GM18499 (cell line): Measurements from ENCODE around the gene RSAD2.
"Not testable (repeated sequence)": the region's sequence is repeated elsewhere in the genome, so short reads cannot be mapped to it uniquely, and the experiment has no call there.

Experiments used
- ATAC-seq: cut with Tn5 transposase; IDR thresholded peaks from one replicate; pipeline ENCODE4 v1.9.1; 2021; ENCODE audit warnings: moderate number of reproducible peaks; ENCODE audit not compliant: insufficient read depth, unreplicated experiment

The RSAD2 gene

DNA sequence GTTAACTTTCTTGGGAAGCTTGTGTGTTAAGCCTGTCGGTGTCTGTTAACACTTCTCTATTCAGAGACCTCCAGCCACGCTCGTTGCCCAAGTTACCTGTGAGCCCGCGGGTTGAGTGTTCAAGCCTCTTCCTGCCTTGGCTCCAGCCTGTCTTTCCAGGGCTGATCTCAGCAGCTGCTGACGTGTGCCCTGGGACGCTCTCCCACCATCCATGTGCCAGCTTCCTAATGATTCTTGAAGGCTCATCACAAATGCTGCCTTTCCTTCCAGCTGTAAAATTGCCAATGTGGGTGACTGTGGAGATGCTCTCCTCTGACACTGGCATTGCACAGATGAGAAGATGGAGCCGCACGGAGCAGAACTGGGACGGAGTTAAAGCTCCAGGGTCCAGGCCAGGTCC is 45.7 kb downstream of the RSAD2 start:
- ATAC-seq = no peak

- no peak for ATAC-seq
Measured at GRCh38 chr2:6924101-6924923, 46.7 kb downstream of the RSAD2 start.

DNA sequence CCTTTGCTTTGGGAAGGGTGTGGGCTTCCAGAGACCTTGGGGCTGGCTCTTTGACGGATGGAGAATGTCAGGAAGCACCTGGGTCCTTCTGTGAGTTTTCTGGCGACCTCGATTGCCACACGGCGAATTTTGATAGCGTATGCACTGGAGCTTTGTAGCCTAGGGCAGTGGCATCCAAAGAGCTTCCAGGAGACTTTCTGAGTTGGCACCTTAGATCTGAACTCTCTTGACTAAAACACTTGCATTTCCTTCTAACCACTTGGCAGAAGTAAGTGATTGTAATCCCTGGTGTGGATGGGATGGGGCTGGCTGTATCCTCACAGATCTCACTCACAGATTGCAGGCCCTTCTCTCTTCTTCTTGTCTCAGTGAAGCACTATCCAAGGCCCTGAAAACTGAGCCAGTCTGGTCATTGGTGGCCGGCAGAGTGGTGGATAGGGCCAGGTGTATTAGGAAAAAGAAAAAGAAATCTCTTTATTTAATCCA is 47.4 kb downstream of the RSAD2 start:
- no peak for ATAC-seq

- ATAC-seq = no peak
Measured at GRCh38 chr2:6926071-6926732, 48.6 kb downstream of the RSAD2 start.

DNA sequence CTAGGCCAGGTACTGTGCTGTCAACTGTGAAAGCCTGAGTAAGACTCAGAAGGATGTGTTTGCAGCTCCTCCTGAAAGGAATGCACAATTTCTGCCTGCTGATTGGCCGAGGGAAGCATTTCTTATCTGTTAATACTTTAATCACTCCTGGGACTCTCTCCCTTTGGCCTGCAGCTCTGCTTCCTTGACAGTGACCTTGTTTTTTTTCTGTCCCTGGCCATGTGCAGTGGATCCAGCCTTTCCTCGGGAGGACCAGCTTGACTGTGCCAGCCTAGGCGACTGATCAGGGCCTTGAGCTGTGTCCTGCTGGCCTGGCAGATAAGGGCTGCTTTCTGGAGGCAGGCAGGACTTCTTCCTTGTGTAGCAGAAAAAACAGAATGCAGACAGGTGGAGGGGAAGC is 49.6 kb downstream of the RSAD2 start:
- no peak for ATAC-seq

GRCh38 chr2:6927753-6928152 is 50.2 kb downstream of the RSAD2 start:
- ATAC-seq = no peak

DNA sequence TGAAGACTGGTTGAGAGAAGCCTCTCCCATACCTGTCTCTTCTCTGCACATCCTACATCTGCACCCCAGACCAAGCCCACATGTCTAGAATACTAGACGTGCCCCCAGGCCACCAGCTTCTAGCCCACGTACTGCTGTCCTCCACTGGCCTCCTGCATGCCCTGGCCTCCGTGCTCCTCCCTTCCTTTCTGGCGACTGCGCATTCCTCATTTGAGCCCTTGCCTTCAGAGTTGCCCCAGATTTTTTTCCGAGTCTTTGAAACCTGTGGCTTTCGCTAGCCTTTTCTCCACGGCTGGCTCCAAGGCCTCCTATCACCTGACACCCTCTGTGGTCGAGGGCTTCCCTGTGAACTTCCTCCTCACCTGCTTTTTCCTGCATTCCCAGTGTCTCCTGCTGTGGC is 50.9 kb downstream of the RSAD2 start:
- no peak for ATAC-seq

- ATAC-seq = no peak
Measured at GRCh38 chr2:6929196-6929819, 51.7 kb downstream of the RSAD2 start.

- ATAC-seq = no peak
Measured at GRCh38 chr2:6930923-6931647, 53.5 kb downstream of the RSAD2 start.

GRCh38 chr2:6931753-6932152 is 54.2 kb downstream of the RSAD2 start:
- ATAC-seq = no peak

DNA sequence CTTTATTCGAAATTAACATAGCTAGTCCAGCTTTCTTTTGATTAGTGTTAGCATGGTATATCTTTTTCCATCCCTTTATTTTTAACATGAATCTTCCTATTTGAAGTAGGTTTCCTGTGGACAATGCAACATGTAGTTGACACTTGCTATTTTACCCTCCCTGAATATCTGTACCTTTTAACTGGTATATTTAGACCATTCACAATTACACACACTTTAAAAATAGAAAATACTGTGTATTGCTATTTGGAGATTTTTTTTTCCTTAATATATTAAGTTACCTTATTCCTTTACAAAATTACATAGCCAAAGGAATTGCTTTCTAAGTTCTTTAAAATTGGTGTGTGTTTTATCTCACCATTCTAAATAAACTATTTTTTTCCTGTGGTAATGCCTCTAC is 54.6 kb downstream of the RSAD2 start:
- no peak for ATAC-seq

- no peak for ATAC-seq
Measured at GRCh38 chr2:6932828-6933227, 55.3 kb downstream of the RSAD2 start.

- ATAC-seq = no peak
Measured at GRCh38 chr2:6933911-6934310, 56.3 kb downstream of the RSAD2 start.

- no peak for ATAC-seq
Measured at GRCh38 chr2:6934345-6934744, 56.8 kb downstream of the RSAD2 start.

DNA sequence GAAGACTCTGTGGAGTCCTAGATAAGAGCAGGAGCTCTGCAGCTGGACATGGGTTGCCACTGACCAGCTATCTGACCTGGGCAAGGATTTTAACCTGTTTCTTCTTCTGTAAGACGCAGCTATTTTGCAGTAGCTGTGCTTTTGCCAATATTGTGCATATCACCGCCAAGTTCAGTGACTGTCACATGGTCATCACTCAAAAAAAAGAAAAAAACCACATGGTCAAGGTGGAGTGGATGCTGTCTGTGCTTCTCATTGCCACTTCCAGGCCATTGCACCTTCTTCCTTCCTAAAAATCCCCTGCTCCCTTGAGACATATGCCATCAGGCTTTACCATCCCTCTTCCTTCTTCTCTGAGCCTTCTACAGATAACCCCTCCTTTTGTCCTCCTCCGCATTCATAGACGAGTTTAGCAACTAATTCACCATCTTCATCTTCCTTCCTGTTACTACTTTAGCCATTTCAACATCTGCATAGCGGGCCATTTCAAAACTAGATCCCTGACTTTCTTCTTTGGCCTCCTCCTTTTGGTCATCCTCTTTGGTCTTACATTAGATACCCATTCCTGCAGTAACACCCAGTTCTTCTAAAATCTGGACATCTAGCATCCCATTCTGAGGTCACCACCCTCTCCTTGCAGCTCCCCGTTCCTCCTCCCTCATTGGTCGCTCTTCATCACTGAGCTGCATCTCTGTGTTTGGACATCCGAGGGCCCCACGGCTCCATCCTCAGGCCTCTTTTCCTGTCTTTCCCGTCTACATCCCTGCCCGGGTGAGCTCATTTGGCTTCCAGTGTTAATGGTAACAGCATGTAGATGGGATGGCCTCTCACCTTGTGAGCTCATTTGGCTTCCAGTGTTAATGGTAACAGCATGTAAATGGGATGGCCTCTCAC is 57.4 kb downstream of the RSAD2 start:
- ATAC-seq = no peak

DNA sequence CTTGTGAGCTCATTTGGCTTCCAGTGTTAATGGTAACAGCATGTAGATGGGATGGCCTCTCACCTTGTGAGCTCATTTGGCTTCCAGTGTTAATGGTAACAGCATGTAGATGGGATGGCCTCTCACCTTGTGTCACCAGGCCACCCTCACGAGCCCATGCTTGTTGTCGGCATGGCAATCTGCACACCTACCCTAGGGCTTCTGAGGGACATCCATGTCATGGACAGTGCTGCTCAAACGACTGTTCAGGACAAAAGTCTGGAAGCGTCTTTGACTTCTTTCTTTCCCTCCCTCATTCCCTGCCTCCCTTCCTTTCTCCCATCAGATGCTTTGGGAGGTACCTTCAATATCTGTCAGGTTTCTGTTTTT is 58.1 kb downstream of the RSAD2 start:
- not testable (repeated sequence) for ATAC-seq

GRCh38 chr2:6937157-6937556 is 59.6 kb downstream of the RSAD2 start:
- ATAC-seq = no peak

DNA sequence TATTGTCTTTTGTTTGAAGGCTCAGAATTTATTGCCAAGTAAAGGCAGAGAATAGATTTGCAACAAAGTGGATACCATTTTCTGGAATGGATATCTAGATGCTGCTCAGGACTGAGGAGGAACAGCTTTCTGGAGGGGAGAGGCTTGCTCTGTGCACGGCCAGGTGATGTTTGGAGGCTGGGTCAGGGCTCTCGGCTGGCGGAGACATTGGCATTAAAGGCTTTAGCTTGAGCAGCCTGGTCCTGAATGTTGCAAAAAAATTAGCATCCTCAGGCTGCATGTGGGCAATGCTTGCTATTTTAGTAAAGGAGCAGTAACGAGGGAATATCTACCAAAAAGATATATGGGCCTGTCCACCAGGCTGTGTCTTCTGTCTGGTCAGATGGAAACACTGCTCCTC is 60.0 kb downstream of the RSAD2 start:
- ATAC-seq = no peak

DNA sequence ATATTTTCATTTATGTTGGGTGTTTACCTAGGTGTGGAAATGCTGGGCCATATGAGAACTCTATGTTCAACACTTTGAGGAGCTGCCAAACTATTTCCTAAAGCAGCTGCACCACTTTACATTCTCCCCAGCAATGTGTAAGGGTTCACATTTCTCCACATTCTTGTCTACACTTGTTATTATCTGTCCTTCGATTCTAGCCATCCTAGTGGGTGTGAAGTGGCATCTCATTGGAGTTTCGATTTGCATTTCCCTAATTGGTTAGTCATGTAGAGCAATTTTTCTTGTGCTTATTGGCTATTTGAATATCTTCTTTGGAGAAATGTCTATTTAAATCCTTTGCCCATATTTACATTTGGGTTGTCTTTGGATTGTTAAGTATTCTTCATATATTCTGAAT is 61.5 kb downstream of the RSAD2 start:
- no peak for ATAC-seq

- ATAC-seq = no peak
Measured at GRCh38 chr2:6940820-6941219, 63.2 kb downstream of the RSAD2 start.
